HCEC 1CT (cell line): ENCODE results near the gene PROP1.
"Not testable (repeated sequence)": the region's sequence is repeated elsewhere in the genome, so short reads cannot be mapped to it uniquely, and the experiment has no call there.

Source experiments
- DNase-seq: peaks from one replicate; pipeline ENCODE4 v3.0.0-alpha.2; 2017

The PROP1 gene

DNA sequence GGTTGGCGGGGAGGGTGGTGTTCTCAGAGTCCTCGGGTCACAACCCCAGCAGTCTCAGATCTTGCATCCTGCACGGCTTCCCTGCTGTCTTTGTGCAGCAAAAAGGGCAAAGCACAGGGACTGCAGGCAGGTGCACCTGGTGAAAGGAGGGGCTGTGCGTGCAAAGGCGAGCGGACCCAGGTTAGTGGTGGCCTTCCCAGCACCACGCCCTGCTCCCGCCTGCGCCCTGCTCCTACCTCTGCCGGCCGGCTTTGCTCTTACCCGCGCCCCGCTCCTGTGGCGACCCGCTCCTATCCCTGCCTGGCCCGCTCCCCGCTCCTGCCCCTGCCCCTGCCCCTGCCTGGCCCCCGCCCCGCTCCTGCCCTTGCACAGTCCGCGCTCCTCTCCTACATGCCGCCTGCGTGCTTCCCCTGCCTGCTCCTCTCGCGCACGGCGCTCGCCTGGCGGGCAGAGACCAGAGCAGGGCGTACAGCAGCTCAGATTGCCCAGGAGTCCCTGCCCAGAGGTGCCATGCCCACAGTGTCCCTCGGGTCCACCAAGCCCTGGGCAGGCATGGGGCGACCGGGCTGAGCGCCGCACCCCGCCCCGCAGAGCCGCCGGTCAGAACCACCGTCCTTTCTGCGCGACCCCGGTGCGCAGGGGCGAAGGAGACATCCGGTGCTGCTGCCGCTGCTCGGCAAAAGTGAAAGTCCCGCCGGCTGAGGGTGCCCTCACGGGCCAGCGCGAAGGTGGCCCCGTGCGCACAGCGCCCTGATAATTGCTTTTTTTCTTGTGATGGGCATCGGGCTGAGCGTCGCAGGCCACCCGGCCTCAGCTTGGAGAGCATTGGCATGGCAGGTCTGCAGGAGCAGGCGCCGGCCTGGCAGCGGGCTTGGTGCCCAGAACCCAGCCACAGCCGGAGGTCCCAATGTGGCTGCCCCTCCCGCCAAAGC, 52.0 kb downstream of the PROP1 start:
- DNase-seq = not testable (repeated sequence)

DNA sequence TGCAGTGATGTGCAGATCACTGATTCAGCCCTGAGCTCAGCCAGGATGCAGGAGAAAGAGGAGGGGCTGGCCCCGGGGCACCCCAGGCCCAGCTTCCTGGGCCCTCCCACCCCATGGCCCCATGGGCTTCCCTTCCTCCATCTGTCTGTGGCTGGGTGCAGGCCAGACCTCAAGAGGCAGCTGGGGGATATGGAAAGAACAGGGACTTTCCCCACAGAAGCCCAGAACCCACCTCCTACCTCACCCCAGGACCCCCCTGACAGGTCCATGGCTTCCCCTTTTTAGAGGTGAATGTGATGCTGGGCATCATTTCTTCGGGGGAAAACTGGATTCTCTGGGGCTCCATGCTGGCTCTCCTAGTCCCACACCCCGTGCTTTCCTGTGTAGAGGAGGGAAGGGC, 53.1 kb downstream of the PROP1 start:
- not testable (repeated sequence) for DNase-seq
